ENCODE data around the gene TRAPPC11. TPM values are rescaled to one million over a fixed set of nuclear protein-coding genes. Genes with fewer than 3 reads are reported as not detected.
"Not testable (repeated sequence)": the region's sequence is repeated elsewhere in the genome, so short reads cannot be mapped to it uniquely, and the experiment has no call there.

TRAPPC11 gene
- total and polyA plus RNA-seq, 11 donors = 10.4 to 28.5 (median 21.6) TPM

GRCh38 chr4:183722731-183723560 is 63.9 kb downstream of the TRAPPC11 start:
- TF ChIP-seq POLR2A (IDR thresholded peaks at IDR 0.05) (no peak), CTCF (IDR thresholded peaks at IDR 0.05) (peak in 4 of 12 donors; percentile 7 to 31 (median 13))
- ATAC-seq = peak; percentile 24 to 78 (median 75)
- intact Hi-C loops (cut with DNase I) = loop anchor here in 6 of 10 donors (5.0 to 10.0 kb wide), 6 partner anchors 72 to 444 kb away; no protein-coding TSS in a partner anchor

GRCh38 chr4:183723561-183724228 is 64.6 kb downstream of the TRAPPC11 start:
- Histone ChIP-seq H3K27ac (no peak overlapping the region), H3K27me3 (no peaks in the 10 kb centered on the region), H3K4me3 (peak overlapping the region in 1 of 12 donors; percentile 56), H3K9me3 (peaks cover 0 to 6% (median 0%) of the 10 kb centered on the region in 12 donors), H3K36me3 (no peaks in the 10 kb centered on the region), H3K4me1 (peaks cover 0 to 18% (median 1%) of the 10 kb centered on the region in 12 donors)
- TF ChIP-seq POLR2A (IDR thresholded peaks at IDR 0.05) (no peak), CTCF (IDR thresholded peaks at IDR 0.05) (no peak)
- 85 to 91% (median 89%) methylated on average over 12 of the region's 12 CpGs for WGBS, 4 donors
- DNase-seq (no peak), ATAC-seq (no peak)
- intact Hi-C loops (cut with DNase I) = loop anchor here in 6 of 10 donors (5.0 to 10.0 kb wide), 6 partner anchors 71 to 444 kb away; no protein-coding TSS in a partner anchor

More at GRCh38 chr4:183722731-183723560, 63.9 kb downstream of the TRAPPC11 start:
- Histone ChIP-seq H3K27ac (peak overlapping the region in 11 of 12 donors; percentile 3 to 74 (median 44)), H3K9me3 (peaks cover 0 to 6% (median 0%) of the 10 kb centered on the region in 12 donors), H3K27me3 (no peaks in the 10 kb centered on the region), H3K36me3 (no peaks in the 10 kb centered on the region), H3K4me3 (peak overlapping the region; percentile 32 to 70 (median 58)), H3K4me1 (peaks cover 0 to 18% (median 1%) of the 10 kb centered on the region in 12 donors)
- DNase-seq = peak; percentile 61 to 86 (median 72)
- WGBS, 4 donors = 7 to 13% (median 10%) methylated on average over 45 to 70 of the region's 70 CpGs

- intact Hi-C loops (cut with DNase I) = loop anchor here in 5 of 10 donors (10.0 kb wide), 3 partner anchors 69 to 439 kb away; no protein-coding TSS in a partner anchor
- not testable (repeated sequence) for H3K27me3 ChIP-seq, H3K9me3 ChIP-seq, H3K4me3 ChIP-seq, ATAC-seq, H3K27ac ChIP-seq, H3K36me3 ChIP-seq, DNase-seq
- H3K4me1 ChIP-seq = peaks cover 0 to 18% (median 1%) of the 10 kb centered on the region in 12 donors
- WGBS, 4 donors = 82 to 97% (median 88%) methylated on average over 5 of the region's 5 CpGs
These were observed 66.5 kb downstream of the TRAPPC11 start for GRCh38 chr4:183725585-183725984.

- intact Hi-C loops (cut with DNase I) = loop anchor here in 5 of 10 donors (10.0 kb wide), 3 partner anchors 67 to 437 kb away; no protein-coding TSS in a partner anchor
- Histone ChIP-seq H3K4me1 (peaks cover 0 to 8% (median 0%) of the 10 kb centered on the region in 12 donors), H3K27me3 (no peaks in the 10 kb centered on the region), H3K9me3 (peaks cover 0 to 6% (median 0%) of the 10 kb centered on the region in 12 donors), H3K4me3 (no peak overlapping the region), H3K27ac (no peak overlapping the region), H3K36me3 (no peaks in the 10 kb centered on the region)
- DNase-seq (no peak), ATAC-seq (no peak)
- TF ChIP-seq CTCF (IDR thresholded peaks at IDR 0.05) = no peak
- no peak for TF ChIP-seq POLR2A (IDR thresholded peaks at IDR 0.05)
- WGBS, 4 donors = 79 to 95% (median 93%) methylated on average over 5 of the region's 5 CpGs
These were observed 68.4 kb downstream of the TRAPPC11 start for GRCh38 chr4:183727482-183727881.
